Measurements from ENCODE around the gene OR4Q2. TPM values are rescaled to one million over a fixed set of nuclear protein-coding genes. Genes with fewer than 3 reads are reported as not detected.

Gene OR4Q2
- not detected in 2 replicates for total RNA-seq

GRCh38 chr14:20001863-20002262 is at the start of gene OR4Q2:
OR4Q2 (plus strand) TSS chr14:20002163.

DNA sequence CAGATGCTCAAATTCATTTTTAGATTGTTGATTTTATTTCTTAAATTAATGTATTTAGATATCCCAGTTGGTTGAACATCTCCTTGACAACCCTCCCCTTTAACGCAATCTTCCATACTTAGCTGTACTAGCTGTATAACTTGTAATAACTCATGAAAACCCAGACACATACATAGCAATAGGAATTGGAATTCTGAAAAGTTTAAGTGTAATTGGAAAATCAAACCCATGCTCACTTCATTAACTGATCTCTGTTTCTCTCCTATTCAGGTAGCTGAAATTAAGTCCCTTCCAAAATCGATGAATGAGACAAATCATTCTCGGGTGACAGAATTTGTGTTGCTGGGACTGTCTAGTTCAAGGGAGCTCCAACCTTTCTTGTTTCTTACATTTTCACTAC is 26.7 kb upstream of the OR4Q2 start, which contains the start of gene OR4K15:
TSS of gene OR4K15 (plus strand) at position 301 of the 400 bp plus-strand sequence. CDS start at position 301, 0 bp downstream.

DNA sequence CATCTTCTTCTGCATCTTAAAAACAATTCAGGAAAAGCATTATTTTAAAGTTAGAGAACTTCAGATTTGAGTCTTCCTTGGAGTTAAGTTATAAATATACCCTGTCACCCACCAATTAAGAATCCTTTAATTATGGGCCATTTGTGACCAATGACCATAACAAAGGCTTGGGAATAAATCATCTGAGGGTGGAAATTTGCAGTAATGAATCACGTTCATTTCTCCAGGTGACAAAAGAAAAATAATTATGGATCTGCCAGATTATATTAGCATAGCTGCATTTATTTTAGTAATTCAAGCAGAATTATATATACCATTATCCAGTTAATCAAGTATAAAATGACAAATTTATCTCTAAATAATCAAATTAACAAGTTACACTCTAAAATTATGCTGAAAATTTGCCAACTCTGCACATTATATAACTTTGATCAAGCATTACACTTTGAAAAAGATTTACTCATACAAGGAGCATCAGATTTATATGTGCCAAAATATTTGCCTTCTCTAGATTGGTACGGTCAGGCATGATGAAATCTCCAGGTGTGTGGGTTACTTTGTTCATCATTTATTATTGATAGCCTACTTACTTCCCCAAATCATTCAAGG is 17.4 kb downstream of the OR4Q2 start, which contains the start of gene OR4K14:
TSS of gene OR4K14 (minus strand) at position 51 of the 609 bp plus-strand sequence. CDS start 4,114 bp downstream, outside the sequence.

GRCh38 chr14:20035938-20036337 is 34.0 kb downstream of the OR4Q2 start, which contains the start of gene OR4K13:
OR4K13 (minus strand) TSS chr14:20036038; CDS start chr14:20034758, 1,280 bp downstream.

Other genes starting within 250 kb of the OR4Q2 start
- gene OR4M1, start 228.7 kb upstream of the OR4Q2 start, total RNA-seq: not detected in 2 replicates
- gene OR4N2, start 198.4 kb upstream of the OR4Q2 start, total RNA-seq: not detected in 2 replicates
- not detected in 2 replicates for gene OR4K2, start 127.0 kb upstream of the OR4Q2 start, total RNA-seq
- gene OR4K5, start 81.6 kb upstream of the OR4Q2 start, total RNA-seq: not detected in 2 replicates
- not detected in 2 replicates for gene OR4K1, start 71.2 kb upstream of the OR4Q2 start, total RNA-seq
- gene OR4K15, start 26.6 kb upstream of the OR4Q2 start, total RNA-seq: not detected in 2 replicates
- gene OR4K14, start 17.1 kb downstream of the OR4Q2 start, total RNA-seq: not detected in 2 replicates
- not detected in 2 replicates for gene OR4K13, start 33.9 kb downstream of the OR4Q2 start, total RNA-seq
- gene OR4L1, start 57.9 kb downstream of the OR4Q2 start, total RNA-seq: not detected in 2 replicates
- gene OR4K17, start 108.6 kb downstream of the OR4Q2 start, total RNA-seq: not detected in 2 replicates
- gene OR4N5, start 136.7 kb downstream of the OR4Q2 start, total RNA-seq: not detected in 2 replicates
- gene OR11G2, start 188.7 kb downstream of the OR4Q2 start, total RNA-seq: not detected in 2 replicates
- gene OR11H6, start 221.5 kb downstream of the OR4Q2 start, total RNA-seq: not detected in 2 replicates
- not detected in 2 replicates for gene OR11H7, start 226.8 kb downstream of the OR4Q2 start, total RNA-seq
- gene OR11H4, start 237.1 kb downstream of the OR4Q2 start, total RNA-seq: not detected in 2 replicates